Lung microvascular endothelial cell (primary cell): ENCODE results near the gene DDX31. TPM values are rescaled to one million over a fixed set of nuclear protein-coding genes. Genes with fewer than 3 reads are reported as not detected.

Source experiments
- DNase-seq, 2 donors: peaks; one replicate each; pipeline versions ENCODE4 v3.0.0 to v3.0.0-alpha.2; 2010; ENCODE audit warnings: low read depth in 2 of 2
- total RNA-seq: library from RNA; depleted of rRNA; stranded (reverse); fragments of >200 nt; gene quantifications from 2 replicates; pipeline ENCODE4 v1.2.1, GENCODE V29; 2014

The DDX31 gene
- total RNA-seq, 1 donor from 2014 or later = 9.1 TPM

DNA sequence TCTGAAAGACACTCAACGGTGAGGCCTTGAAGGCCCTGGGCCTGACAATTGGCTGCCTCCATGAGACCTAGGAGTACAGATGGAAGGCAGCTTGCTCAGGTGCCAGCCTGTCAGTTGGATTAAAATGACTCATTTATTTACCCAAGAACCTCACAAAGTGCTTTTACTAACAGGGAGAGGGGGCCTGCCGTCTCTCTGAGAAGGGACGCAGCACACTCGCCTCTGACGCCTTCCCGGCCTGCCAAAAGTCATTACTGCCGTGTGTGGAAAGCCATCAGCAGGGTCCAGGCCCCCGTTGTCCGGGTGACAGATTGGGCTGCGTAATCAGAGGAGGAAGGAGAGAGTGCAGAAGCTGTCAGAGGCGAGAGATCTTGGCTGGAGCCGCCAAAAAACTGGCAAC, 32.4 kb downstream of the DDX31 start:
- DNase-seq = no peak

DNA sequence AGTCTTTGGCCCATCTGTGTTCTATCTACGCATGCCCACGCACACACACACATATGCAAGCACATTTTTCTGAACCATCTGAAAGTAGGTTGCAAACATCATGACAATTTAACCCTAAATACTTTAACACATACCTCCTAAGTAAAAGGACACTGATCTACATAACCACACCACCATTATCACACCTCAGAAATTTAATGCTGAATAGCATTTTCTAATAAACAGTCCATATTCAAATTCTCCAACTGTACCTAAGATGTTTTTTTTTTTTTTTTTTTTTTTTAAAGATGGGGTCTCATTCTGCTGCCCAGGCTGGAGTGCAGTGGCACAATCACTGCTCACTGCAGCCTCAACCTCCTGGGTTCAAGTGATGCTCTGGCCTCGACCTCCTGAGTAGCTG, 35.5 kb downstream of the DDX31 start:
- peak in 1 of 2 donors; percentile 8 for DNase-seq

DNA sequence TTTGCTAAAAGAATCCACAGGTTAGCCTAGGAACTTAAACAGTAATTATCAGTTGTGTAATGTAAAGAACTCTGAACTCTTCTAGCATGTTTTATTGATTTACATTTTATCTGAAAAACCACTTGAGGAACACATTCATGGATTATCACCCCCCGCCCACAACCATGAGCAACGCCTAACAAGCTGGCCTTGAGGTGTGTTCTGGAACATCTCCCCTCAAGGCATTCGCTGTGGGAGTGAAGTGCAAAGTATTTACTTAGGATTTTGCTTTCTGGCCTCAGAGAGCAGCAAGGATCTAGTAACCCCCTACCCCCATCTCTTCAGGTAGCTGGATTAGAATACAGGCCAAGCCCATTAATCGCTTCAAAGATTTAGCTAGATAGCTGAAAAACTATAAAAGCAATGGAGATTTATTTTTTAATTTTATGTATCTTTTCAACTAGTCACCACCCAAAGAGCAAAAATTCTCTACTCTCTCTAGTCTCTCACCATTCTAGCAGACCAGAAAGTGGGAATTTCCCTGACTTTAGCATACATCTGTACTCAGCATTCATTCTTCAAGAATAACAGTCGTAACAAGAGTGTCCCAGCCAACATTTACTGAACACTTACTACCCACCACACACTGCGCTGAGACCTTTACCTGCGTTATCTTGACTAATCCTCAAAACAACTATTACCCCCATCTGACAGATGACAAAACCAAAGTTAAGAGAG, 37.2 kb downstream of the DDX31 start:
- DNase-seq = no peak

DNA sequence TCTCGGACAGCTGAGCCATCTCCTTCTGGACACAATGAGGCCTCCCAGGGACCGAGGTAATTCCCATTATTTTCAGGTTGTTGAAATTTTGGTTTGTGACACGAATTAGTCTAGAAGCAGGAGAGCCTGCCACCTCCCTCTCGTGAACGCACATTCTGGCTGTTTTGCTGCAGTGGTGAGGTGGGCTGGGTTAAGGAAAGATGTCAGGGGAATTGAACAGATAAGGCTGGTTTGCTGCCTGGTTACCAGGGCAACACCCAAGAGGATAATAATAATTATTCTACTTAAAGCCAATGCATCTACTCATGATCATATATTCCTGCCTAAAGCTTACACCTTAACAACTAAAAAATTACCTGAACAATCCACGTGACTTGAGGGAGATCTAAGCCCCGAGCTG, 38.1 kb downstream of the DDX31 start:
- DNase-seq = no peak

DNA sequence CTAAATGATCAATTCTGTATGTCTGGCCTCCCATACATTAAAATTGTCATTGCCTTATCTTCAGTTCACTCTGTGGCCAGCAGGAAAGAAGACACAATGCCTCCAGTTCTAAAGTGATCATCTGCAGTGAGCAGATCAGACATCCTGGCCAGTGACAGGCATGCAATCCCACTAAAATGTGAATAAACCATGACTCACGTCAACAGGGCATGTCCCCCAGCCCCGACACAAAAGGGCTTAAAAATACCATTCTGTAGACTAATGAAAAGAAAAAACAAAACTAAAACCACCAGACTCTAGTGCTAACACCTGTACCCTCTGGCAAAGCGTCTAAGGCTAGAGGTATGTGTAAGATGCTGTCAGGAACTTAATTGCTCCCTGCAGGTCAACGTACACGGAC, 38.5 kb downstream of the DDX31 start:
- DNase-seq = peak in 1 of 2 donors; percentile 33

DNA sequence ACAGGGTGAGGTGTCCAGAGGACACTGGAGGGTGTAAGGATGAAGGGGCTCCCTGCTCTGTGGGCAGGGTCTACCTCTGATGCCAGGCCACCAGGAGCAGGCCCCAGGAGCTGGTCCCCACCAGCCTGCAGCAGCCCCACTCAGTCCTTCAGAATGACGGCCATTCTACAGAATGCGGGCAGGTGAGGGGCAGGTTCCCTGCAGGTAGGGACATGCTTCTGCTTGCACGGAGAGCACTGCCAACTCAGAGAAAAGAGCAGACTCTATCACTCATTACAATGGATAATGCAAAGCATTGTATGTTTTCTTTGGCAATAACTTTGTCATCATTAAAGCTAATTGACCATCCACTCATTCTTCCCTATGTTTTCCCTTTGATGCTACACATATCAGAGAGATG, 39.0 kb downstream of the DDX31 start:
- DNase-seq = no peak

DNA sequence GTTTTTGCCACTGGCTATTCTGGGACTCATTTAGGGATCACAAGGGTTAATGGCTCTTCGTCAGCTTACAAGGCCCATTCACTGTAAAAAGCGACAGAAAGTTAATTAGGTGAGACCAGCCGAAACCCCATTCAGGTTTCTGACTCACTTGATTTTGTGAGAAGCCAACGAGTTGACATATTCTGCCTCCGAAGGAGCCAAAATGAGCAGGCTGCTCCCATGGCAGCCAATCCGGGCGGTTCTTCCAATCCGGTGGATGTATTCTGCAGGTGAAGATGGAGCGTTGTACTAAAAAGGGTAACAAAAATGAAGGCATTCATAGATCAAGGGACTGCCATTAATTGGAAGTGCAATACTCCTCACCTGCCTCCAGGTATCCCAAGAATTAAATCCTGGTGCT, 39.7 kb downstream of the DDX31 start:
- DNase-seq = no peak

DNA sequence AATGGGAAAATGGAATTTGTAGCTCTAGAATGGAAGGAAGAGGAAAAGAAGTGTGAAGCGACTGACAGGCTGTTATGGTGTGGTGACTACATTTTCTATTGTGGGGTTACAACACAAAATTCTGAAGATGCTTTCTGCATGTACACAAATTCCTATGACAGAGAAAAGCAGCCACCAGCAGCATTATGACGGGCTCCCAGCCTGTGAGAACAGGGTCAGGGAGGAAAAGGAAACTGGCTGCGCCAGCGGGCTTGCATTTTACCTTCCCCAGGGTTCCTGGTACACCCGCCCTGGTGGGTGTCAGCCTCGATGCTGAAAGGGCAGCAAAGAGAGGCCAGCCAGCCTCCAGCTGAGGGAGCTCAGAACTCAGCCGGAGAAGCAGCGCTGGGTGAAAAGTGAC, 41.0 kb downstream of the DDX31 start:
- peak in 1 of 2 donors; percentile 8 for DNase-seq

DNA sequence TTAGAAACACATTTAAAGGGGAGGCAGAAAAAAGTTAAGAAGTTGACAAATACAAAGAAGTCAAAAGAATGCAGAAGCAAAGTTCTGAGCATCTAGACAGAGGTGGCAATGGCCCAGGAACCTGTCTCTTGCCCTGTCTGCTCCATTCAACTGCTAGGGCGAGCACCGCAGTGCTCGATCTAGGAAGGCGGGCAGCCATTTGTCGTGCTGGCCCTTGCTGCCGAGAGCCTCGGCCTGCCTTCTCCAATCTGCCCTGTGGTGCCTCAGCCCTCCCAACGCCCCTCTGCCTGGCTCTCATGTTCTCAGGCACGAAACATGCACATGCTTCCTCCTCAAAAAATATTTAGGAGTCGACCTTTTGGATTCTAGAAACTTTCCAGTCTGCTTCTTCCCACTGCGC, 42.2 kb downstream of the DDX31 start:
- DNase-seq = no peak

DNA sequence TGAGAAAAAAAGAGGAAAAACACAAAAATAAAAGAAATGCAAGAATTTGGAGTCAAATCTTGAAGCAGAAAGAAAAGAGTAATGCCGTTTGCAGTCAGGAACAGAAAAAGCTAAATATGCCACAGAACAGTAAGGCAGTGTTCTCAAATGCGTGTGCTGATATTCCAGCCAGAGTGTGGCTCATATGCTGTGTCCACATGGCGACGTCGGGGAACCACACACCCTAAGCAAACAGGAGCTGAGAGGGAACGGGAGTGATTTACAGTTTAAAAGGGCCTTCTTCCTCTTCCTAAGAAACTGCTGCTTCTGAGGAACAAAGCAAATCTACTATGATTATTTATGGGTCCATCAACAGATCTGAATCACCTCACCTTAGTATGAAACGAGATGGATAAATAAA, 42.7 kb downstream of the DDX31 start:
- no peak for DNase-seq

DNA sequence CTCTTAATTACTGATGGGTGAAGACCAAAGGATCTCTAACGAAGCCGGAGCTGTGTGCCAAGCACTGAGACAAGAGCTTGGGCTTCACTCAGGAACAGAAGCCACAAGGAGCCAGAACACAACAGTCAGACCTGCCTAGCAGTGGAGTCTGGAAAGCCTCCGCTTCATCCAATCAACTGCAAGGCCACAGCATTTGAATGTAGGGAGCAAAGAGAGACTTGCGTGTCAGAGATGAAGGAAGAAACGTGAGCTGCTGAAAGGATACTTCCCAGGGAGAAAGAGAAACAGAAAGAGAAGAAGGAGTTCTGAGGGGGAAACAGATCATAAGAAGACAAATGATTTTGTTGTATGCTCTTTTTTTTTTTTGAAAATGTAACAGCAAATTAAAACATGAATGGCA, 43.5 kb downstream of the DDX31 start:
- no peak for DNase-seq

DNA sequence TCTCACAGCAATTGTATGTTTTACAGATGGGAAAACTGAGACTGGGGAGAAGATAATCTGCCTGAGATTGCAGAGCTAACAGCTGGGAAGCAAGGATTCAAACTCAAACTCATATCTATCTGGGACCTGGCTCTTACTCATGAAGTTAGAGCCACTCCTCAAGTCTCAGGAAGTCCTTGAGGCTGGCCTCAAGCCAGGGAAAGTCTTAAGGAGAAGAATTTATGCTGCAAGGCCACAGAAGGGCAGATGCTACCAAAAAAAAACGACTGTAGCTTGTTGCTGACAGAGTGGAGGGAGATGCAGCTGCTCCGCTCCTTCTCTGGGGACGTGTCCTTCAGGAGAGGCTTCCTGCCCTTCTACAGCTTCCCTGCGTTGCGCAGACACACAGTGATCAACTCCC, 47.6 kb downstream of the DDX31 start:
- DNase-seq = peak in 1 of 2 donors; percentile 32

DNA sequence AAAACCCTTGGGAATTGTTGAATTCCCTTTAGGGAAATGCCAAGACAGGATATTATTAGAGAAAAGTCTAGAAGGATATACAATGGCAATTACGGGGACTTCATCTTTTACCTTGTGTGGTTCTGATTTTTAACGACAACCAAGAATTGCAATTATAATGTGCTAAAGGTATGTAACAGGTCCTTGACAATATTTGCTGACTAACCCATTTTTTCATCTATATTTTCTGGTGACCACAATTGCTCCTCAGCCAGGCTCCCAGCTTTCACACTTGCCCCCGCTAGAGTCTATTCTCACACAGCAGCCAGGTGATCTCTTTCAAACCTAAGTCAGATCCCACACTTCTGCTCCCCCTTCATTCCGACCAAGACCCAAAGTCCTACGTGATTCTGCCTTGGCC, 53.1 kb downstream of the DDX31 start:
- DNase-seq = no peak

DNA sequence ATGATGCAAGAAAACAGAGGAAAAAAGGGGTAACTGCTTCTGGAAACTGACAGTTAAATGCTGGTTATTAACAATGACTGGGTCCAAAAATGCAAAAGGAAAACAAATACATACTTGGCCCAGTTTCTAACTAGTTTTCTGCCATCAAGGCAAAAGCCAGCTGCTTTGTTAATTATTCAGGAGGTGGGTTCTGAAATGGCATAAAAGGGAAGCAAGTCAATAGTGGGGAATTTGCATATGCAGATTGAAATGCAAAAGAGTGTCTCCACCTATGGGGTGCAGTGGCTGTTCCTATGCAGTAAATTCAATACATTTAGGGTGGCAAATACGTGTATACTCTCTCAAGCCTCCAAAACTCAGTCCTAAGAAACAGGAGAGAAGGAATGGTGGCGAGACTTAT, 54.0 kb downstream of the DDX31 start:
- no peak for DNase-seq

DNA sequence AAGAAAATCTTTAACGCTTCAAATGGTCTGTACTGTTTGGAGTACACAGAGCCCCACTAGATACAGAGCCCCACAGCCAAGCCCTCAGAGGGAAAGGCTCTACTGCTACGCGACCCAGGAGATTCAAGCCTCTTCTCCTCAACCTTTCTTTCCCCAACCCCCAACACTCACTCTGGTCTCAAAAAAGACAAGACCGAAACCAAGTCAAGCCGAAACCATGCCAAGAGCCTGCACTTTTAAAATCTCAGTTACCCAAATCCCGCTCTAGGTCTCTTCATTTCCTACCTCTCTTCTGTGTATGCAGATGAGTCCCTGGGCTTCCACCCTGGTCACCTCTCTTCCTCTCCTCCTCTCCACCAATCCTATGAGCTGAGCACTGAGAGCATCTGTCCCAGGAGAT, 55.5 kb downstream of the DDX31 start:
- no peak for DNase-seq

DNA sequence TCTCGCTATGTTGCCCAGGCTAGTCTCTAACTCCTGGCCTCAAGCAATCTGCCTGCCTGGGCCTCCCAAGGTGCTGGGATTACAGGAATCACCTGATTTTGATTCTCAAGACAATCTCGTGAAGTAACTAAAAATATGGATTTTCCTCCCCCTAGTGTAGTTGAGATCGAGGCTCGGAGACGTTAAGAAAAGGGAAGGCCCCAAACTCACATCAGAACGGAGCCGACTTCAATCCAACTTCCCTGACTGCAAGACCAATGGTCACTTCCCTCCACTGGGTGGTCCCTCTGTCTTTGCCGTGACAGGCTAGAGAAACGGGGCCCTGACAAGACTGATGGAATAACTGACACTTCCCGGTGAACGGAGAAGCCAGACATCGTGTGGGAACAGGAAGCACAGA, 59.1 kb downstream of the DDX31 start:
- no peak for DNase-seq

DNA sequence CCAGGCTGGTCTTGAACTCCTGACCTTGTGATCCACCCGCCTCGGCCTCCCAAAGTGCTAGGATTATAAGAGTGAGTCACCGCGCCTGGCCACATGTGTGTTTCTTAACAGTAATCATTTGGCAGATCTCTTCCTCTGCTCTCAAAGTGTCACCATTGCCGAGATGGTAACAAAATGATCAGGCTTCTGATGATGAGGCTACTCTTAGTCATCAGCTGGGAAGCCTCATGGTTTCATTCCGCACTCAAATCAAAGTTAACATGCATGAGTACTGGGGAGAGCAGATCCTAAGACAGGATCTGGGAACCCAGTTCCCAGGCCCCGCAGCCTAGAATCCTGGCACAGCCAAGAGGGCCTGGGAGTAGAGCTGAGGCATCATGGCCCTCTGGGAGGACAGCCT, 60.0 kb downstream of the DDX31 start:
- DNase-seq = peak in 1 of 2 donors; percentile 64

DNA sequence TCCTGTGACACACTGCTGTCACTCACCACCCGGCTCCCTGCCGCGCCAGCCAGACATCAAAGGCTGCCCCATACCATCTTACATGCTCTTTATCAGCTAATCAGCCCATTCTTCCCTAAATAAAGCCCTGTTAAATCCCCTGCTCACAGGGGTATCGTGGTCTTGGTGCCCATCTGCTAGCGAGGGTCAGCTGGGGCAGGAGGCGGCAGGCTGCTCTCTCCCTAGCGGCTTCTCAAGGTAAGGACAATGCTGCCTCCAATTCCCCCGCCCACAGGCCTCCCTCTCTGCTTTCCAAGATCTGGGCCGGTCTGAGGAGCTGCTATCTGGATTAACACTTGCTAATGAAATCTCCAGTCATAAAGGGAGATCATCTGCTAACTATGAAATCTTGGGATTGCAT, 60.6 kb downstream of the DDX31 start:
- no peak for DNase-seq

DNA sequence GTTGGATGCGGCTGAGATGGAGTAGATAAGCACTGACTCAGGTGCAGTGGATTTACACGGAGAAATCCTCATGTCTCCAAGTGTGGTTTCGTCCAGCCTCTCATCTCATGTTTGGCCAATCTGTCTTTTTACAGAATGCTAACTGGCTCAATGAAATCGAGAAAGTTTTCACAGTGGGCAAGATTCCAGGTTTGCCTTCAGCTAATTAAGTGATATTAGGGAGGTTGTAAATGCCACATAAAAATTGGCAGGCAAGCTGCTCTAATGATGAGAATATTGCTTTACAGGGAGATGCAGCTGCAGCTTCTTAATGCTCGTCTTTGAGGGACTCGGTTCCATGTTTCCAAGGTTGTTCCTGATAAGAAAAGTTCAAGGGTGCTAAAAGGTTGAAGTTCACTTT, 63.7 kb downstream of the DDX31 start:
- no peak for DNase-seq

DNA sequence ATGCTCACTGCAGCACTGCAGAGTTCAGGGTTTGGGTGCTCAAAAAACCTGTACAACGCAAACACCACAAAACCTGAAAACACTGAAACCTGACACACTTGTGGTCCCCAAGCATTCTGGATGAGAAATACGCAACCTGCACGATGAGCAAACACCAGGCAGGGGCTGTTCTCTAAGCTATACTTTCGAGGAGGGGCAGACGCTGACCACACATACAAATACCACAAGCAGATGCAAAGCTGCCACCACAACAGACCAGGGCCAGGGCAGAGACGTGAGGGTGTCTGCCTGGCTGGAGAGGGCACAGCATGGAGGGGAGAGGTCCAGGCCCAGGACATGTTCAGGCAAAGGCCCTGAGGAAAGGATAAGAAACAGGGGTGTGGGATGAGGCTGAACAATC, 64.4 kb downstream of the DDX31 start:
- no peak for DNase-seq

DNA sequence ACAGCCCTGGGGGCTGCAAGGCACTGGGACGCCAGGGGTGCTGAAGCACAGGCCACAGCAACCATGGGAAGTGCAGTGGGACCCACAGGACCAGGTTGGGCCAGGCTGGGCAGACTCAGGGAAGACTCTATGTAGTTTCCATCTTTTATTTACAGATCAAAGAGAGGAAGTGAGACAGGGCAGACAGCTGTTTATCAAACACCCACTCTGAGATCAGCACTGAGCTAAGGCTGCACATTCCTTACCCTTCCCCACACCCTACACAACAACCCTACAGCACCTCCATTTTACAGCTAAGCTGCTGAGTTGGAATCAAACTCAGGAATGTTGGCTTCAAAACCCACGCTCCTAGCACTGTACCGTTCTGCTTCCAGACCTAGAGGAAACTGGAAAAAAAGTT, 67.6 kb downstream of the DDX31 start:
- DNase-seq = no peak

DNA sequence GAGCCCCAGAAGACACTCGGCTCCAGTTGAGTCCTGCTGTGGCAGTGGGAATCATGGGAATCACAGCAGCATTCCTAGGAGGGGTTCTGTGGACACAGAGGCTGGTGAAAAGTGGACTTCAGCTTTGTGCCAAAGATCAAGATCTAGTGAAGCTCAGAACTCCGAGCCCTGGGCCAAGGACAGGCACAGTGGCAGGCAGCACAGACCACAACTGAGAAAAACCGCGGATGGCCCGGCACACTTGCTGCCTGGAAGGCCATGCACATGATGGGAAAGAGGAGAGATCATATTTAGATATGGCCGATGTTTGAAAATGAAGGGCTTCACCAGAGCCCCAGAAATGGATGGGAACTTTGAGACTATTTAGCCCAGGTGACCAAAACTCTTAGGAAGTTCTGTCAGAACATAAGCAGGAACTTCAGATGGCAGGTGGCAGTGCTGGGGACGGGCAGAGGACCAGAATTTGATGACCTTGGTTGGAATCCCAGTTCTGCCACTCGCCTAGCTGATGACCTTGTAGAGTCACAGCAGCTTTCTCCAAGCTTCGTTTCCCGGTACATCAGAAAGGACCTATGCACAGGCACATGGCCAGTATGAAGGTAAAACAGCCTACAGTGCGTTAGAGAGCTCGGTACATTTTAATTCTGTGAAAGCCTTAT, 69.3 kb downstream of the DDX31 start:
- DNase-seq = no peak

DNA sequence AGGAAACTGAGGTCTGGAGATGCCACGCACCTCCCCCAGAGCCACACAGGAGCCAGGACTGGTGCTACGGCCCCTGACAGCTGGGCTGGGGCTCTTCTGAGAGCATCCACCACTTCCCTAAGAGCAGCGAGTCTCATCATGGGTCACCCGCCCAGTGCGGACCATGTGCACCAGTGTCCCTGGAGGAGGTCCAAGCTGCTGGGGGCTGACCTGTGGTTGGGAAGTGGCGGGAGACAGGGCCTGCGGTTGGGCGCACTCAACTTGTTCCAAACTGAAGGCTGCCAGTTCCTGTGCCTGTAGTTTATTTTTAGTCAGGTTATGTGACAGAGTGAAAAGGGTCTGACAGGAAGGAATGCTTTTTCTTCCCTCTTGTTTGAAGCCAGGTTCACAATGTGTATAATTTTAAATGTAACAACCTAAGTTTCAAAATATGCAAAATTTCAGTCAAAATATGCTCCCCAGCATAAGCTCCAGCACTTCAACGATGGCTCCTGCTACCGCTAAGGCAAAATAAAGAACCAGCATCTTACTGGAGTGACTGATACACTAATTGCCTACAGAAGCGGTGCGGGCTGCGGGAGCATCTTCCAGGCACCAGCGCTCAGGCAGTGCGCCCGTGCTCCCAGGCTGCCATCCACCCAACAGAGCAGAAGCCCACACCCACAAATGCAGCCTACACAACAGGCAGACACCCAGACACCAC, 72.6 kb downstream of the DDX31 start:
- DNase-seq = peak in 1 of 2 donors; percentile 62
